KMS-11 (cell line): ENCODE results near the gene RBMS3.

Source experiments
- H2AFZ ChIP-seq: fragments of 200-600 bp; sonication (generic); 2 replicates; pipeline ENCODE4 v1.6.1; 2016; ENCODE audit warnings: antibody characterized with exemption, mixed run types, low read depth
- H3K27ac ChIP-seq: fragments of 200-600 bp; sonication (generic); 2 replicates; pipeline ENCODE4 v1.6.1; 2016; ENCODE audit warnings: mild to moderate bottlenecking, mixed run types
- H3K27me3 ChIP-seq: fragments of 200-600 bp; sonication (generic); 2 replicates; pipeline ENCODE4 v1.6.1; 2017; ENCODE audit warnings: mild to moderate bottlenecking, low read depth, mixed run types, moderate library complexity; ENCODE audit not compliant: insufficient read depth
- H3K36me3 ChIP-seq: fragments of 200-600 bp; sonication (generic); 2 replicates; pipeline ENCODE4 v1.6.1; 2017; ENCODE audit warnings: mild to moderate bottlenecking, mixed run types; ENCODE audit not compliant: insufficient read depth
- H3K4me1 ChIP-seq: fragments of 200-600 bp; sonication (generic); 2 replicates; pipeline ENCODE4 v1.6.1; 2016; ENCODE audit warnings: mild to moderate bottlenecking, low read depth, mixed run types; ENCODE audit not compliant: poor library complexity, severe bottlenecking
- H3K4me2 ChIP-seq: fragments of 200-600 bp; sonication (generic); 2 replicates; pipeline ENCODE4 v1.7.0; 2016; ENCODE audit warnings: mild to moderate bottlenecking, mixed run types
- H3K4me3 ChIP-seq: fragments of 200-600 bp; sonication (generic); IDR thresholded peaks from 2 replicates; pipeline ENCODE4 v1.6.1; 2017; ENCODE audit warnings: low read depth, low read length, mixed read lengths; ENCODE audit not compliant: insufficient read depth
- H3K79me2 ChIP-seq: fragments of 200-600 bp; sonication (generic); 2 replicates; pipeline ENCODE4 v1.6.1; 2016; ENCODE audit warnings: low read depth, mixed run types; ENCODE audit not compliant: insufficient read depth
- H3K9ac ChIP-seq: fragments of 200-600 bp; sonication (generic); 2 replicates; pipeline ENCODE4 v1.6.1; 2016; ENCODE audit warnings: mild to moderate bottlenecking, mixed run types
- H4K20me1 ChIP-seq: fragments of 200-600 bp; sonication (generic); 2 replicates; pipeline ENCODE4 v1.6.1; 2016; ENCODE audit warnings: mild to moderate bottlenecking, mixed run types; ENCODE audit not compliant: insufficient read depth
- CTCF ChIP-seq: fragments of 200-600 bp; sonication (generic); conservative IDR thresholded peaks from 2 replicates; pipeline ENCODE4 v1.6.1; 2017; ENCODE audit warnings: low read depth, mild to moderate bottlenecking, antibody characterized with exemption, low read length, moderate library complexity, mixed read lengths

The RBMS3 gene

GRCh38 chr3:29760226-29760685 lies 479.4 kb downstream of the RBMS3 start:
- Histone ChIP-seq H3K4me3 (no peak overlapping the region), H2AFZ (no peak overlapping the region), H3K27ac (no peak overlapping the region), H3K4me2 (no peak overlapping the region), H3K27me3 (no peaks in the 10 kb centered on the region), H3K79me2 (no peaks in the 10 kb centered on the region), H3K4me1 (no peaks in the 10 kb centered on the region), H3K9ac (no peak overlapping the region), H3K36me3 (no peaks in the 10 kb centered on the region), H4K20me1 (no peaks in the 10 kb centered on the region)
- TF ChIP-seq CTCF = no peak

- Histone ChIP-seq H3K79me2 (no peaks in the 10 kb centered on the region), H2AFZ (no peak overlapping the region), H3K4me1 (no peaks in the 10 kb centered on the region), H3K4me2 (no peak overlapping the region), H3K27ac (no peak overlapping the region), H3K4me3 (no peak overlapping the region), H3K36me3 (no peaks in the 10 kb centered on the region), H3K27me3 (no peaks in the 10 kb centered on the region), H3K9ac (no peak overlapping the region), H4K20me1 (no peaks in the 10 kb centered on the region)
- no peak for TF ChIP-seq CTCF
Observed at GRCh38 chr3:29761517-29761916, 480.6 kb downstream of the RBMS3 start.

- no peak overlapping the region for H3K27ac ChIP-seq
- H3K9ac ChIP-seq = no peak overlapping the region
- H4K20me1 ChIP-seq = no peaks in the 10 kb centered on the region
- H3K79me2 ChIP-seq = no peaks in the 10 kb centered on the region
- no peak overlapping the region for H3K4me2 ChIP-seq
- H2AFZ ChIP-seq = no peak overlapping the region
- no peak for TF ChIP-seq CTCF
- no peaks in the 10 kb centered on the region for H3K4me1 ChIP-seq
- no peaks in the 10 kb centered on the region for H3K27me3 ChIP-seq
- no peaks in the 10 kb centered on the region for H3K36me3 ChIP-seq
- no peak overlapping the region for H3K4me3 ChIP-seq
Observed at GRCh38 chr3:29763115-29763514, 482.2 kb downstream of the RBMS3 start.

- Histone ChIP-seq H3K36me3 (no peaks in the 10 kb centered on the region), H3K4me2 (no peak overlapping the region), H4K20me1 (no peaks in the 10 kb centered on the region), H2AFZ (no peak overlapping the region), H3K4me3 (no peak overlapping the region), H3K27ac (no peak overlapping the region), H3K4me1 (no peaks in the 10 kb centered on the region), H3K79me2 (no peaks in the 10 kb centered on the region), H3K9ac (no peak overlapping the region), H3K27me3 (no peaks in the 10 kb centered on the region)
- TF ChIP-seq CTCF = no peak
Observed at GRCh38 chr3:29764041-29764440, 483.2 kb downstream of the RBMS3 start.
